ENCODE results near the gene DMAC2.

Gene DMAC2

DNA sequence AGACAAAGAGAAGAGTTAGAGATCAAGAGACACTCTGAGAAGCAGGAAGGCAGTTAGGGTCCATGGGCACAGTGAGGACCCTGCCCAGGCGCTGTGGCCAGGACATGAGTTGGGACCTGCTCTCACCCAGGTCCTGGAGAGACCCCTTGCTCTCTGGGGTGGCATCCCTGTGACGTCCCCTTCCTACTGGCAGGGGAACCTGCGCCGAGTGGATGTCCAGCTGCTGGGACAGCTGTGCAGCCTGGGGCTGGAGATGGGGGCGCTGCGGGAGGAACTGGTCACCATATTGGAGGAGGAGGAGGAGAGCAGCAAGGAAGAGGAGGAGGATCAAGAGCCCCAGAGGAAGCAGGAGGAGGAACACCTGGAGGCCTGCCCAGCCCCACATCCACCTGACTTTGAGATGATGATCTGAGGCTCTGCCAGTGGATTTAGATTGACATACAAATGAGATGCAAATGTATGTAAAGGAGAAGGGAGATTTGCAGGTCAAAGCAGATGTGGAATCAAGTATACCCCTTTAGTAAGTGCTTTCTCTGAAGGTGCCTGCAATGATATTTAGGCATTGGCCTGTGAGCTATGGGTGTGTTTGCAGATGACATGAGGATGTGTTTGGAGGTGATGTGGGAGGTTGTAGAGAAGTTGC lies 4.2 kb upstream of the DMAC2 start:
- CTCF ChIA-PET, result interaction anchor here (0.7 to 8.8 kb wide), 3 partner anchors 10 to 126 kb away, joined by 3 to 113 read pairs (median 3); no protein-coding TSS in a partner anchor

DNA sequence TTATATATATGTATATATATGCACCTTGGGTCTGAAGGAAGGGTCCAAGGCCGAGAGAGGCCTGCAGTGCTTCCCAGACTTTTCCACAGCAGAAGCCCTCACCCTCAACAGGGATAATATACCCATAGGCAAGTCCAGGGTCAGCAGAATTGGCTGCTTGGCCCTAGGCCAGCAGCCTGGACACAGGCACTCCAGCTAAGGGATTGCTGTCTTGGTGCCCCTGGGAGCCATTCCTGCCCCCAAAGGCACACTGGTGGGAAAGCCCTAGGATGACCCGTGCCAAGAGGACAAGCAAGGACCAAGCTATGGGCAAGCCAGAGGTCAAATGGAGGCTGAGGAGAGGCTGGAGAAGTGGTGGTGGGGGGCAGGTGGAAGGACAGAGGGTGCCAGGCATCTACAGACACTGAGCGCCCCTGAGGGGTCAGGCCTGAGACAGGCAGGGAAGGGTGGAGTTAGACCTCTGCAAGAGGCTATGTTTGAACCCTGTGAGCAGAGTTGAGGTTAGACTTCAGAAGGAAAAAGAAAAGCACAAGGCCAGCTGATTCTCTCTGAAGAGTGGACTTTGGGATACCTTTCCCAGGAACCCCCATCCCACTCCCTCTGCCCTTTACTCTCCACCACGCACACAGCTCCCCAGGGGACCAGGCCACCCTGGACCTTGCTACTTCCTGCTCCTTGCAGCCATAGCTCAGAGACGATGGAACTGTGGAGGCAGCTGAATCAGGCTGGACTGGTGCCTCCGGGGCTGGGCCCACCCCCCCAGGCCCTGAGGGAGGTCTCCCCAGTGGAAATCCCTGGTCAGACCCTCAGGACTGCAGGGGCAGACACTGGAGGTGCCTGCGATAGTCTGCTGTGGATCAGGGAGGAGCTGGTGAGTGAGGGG lies 3.0 kb upstream of the DMAC2 start, which contains the start of gene ERICH4:
ERICH4 (plus strand) TSS at position 684 of the 883 bp plus-strand sequence; CDS start at position 698, 14 bp downstream.
- H3K27me3 ChIP-seq (replicated peaks in 2 of 5; ENCODE audit: control insufficient read depth in 4 of 5, insufficient read depth in 5 of 5, low read length in 4 of 5), result peaks cover 0 to 4% (median 0%) of the 10 kb centered on the region in 5 experiments
- no peak for DNase-seq
- ChIA-PET POLR2A (no interaction called here), CTCF (interaction anchor here (0.7 to 1.2 kb wide), 3 partner anchors 9 to 14 kb away, joined by 3 read pairs; no protein-coding TSS in a partner anchor)
- no peaks in the 10 kb centered on the region for H3K9me3 ChIP-seq (ENCODE audit: control extremely low read depth in 1 of 5, control insufficient read depth in 4 of 5, insufficient read depth in 2 of 5, low read depth in 1 of 5, low read length in 4 of 5)
- H3K27ac ChIP-seq (ENCODE audit: insufficient read depth in 1 of 2, low read depth in 1 of 2, low read length in 2 of 2, poor library complexity in 1 of 2, severe bottlenecking in 2 of 2), result no peak within 1 kb of the TSS
- 77% methylated on average over 5 of the region's 7 CpGs for WGBS (ENCODE audit: insufficient coverage)
- no peak within 1 kb of the TSS for H3K4me3 ChIP-seq (ENCODE audit: control insufficient read depth in 1 of 7, extremely low read depth in 1 of 7, insufficient read depth in 4 of 7, low read depth in 2 of 7, low read length in 6 of 7)
- peaks cover 0 to 4% (median 3%) of the 10 kb centered on the region in 4 experiments for H3K36me3 ChIP-seq (ENCODE audit: control insufficient read depth in 4 of 4, insufficient read depth in 4 of 4, low read length in 3 of 4)
- peaks cover 4 to 15% (median 8%) of the 10 kb centered on the region in 4 experiments for H3K4me1 ChIP-seq (ENCODE audit: control extremely low read depth in 1 of 4, control insufficient read depth in 4 of 4, insufficient read depth in 4 of 4, low read length in 3 of 4)

More for the DNA sequence above, 4.2 kb upstream of the DMAC2 start:
- POLR2A ChIA-PET, result no interaction called here
- WGBS (ENCODE audit: insufficient coverage), result 87% methylated on average over 6 of the region's 6 CpGs
- no peaks in the 10 kb centered on the region for H3K9me3 ChIP-seq (ENCODE audit: control extremely low read depth in 1 of 5, control insufficient read depth in 4 of 5, insufficient read depth in 2 of 5, low read depth in 1 of 5, low read length in 4 of 5)
- no peak overlapping the region for H3K4me3 ChIP-seq (ENCODE audit: control insufficient read depth in 1 of 7, extremely low read depth in 1 of 7, insufficient read depth in 4 of 7, low read depth in 2 of 7, low read length in 6 of 7)
- peaks cover 0 to 4% (median 0%) of the 10 kb centered on the region in 5 experiments for H3K27me3 ChIP-seq (replicated peaks in 2 of 5; ENCODE audit: control insufficient read depth in 4 of 5, insufficient read depth in 5 of 5, low read length in 4 of 5)
- no peak overlapping the region for H3K27ac ChIP-seq (ENCODE audit: insufficient read depth in 1 of 2, low read depth in 1 of 2, low read length in 2 of 2, poor library complexity in 1 of 2, severe bottlenecking in 2 of 2)
- DNase-seq, result no peak
- peaks cover 5 to 14% (median 8%) of the 10 kb centered on the region in 4 experiments for H3K4me1 ChIP-seq (ENCODE audit: control extremely low read depth in 1 of 4, control insufficient read depth in 4 of 4, insufficient read depth in 4 of 4, low read length in 3 of 4)
- H3K36me3 ChIP-seq (ENCODE audit: control insufficient read depth in 4 of 4, insufficient read depth in 4 of 4, low read length in 3 of 4), result no peaks in the 10 kb centered on the region

DNA sequence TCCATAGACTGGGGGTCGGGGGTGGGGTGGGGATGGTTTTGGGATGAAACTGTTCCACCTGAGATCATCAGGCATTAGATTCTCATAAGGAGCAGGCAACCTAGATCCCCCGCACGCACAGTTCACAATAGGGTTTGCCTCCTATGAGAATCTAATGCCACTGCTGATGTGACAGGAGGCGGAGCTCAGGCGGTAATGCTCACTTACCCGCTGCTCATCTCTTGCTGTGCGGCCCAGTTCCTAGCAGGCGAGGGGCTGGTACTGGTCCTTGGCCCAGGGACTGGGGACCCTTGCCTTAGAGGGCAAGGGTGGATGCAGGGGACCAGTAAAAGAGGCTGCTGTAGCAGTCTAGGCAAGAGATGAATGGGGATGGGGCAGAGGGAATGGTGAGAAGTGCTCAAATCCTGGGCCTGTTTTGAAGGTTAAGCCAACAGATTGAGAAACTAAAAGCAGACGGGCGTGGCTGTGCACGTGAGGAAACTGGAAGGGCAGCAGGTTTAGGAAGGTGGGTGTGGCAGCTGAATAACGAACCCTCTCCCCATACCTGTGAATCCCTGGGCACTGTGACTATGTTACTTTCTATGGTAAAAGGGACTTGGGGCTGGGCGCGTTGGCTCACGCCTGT lies 1.7 kb upstream of the DMAC2 start:
- peaks cover 0 to 8% (median 6%) of the 10 kb centered on the region in 4 experiments for H3K36me3 ChIP-seq (ENCODE audit: control insufficient read depth in 4 of 4, insufficient read depth in 4 of 4, low read length in 3 of 4)
- no peak overlapping the region for H3K27ac ChIP-seq (ENCODE audit: insufficient read depth in 1 of 2, low read depth in 1 of 2, low read length in 2 of 2, poor library complexity in 1 of 2, severe bottlenecking in 2 of 2)
- H3K4me1 ChIP-seq (ENCODE audit: control extremely low read depth in 1 of 4, control insufficient read depth in 4 of 4, insufficient read depth in 4 of 4, low read length in 3 of 4), result peaks cover 4 to 15% (median 7%) of the 10 kb centered on the region in 4 experiments
- H3K9me3 ChIP-seq (ENCODE audit: control extremely low read depth in 1 of 5, control insufficient read depth in 4 of 5, insufficient read depth in 2 of 5, low read depth in 1 of 5, low read length in 4 of 5), result no peaks in the 10 kb centered on the region
- no peak overlapping the region for H3K4me3 ChIP-seq (ENCODE audit: control insufficient read depth in 1 of 7, extremely low read depth in 1 of 7, insufficient read depth in 4 of 7, low read depth in 2 of 7, low read length in 6 of 7)
- POLR2A ChIA-PET, result interaction anchor here (0.6 kb wide), 1 partner anchor 149 kb away, joined by 3 read pairs; no protein-coding TSS in a partner anchor
- CTCF ChIA-PET, result interaction anchor here (3.0 kb wide), 1 partner anchor 8 kb away, joined by 29 read pairs; no protein-coding TSS in a partner anchor
- 96% methylated on average over 11 of the region's 15 CpGs for WGBS (ENCODE audit: insufficient coverage)
- H3K27me3 ChIP-seq (replicated peaks in 2 of 5; ENCODE audit: control insufficient read depth in 4 of 5, insufficient read depth in 5 of 5, low read length in 4 of 5), result peaks cover 0 to 4% (median 0%) of the 10 kb centered on the region in 5 experiments
- no peak for DNase-seq

DNA sequence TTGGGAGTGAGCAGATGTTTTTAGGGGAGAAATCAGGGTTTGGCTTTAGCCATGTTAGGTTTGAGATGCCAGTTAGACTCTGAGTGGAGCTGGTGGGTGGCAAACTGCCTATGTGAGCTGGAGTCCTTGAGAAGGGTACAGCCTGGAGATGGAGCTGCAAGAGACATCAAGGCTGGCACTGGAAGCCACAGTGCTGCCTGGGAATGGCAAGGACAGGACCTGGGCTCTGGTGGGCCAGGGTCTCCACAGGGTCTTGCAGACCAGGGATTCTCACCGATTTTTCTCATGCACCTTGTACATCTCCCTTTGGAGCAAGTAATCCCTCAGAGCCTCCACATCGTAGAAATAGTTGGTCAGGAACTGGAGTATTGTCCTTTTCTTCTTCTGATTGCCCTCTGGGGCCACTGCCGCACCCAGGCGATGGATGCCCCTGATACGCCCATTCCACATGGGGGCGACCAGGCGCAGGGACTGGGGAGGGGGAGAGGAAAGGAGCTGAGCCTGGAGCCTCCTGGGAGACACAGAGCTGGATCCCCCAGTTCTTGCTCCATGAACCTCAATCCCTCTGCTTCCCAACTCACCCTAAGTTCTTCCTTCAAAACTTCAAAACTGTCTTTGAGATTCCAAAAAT lies 1.7 kb downstream of the DMAC2 start:
- Histone ChIP-seq H3K4me3 (ENCODE audit: control insufficient read depth in 1 of 7, extremely low read depth in 1 of 7, insufficient read depth in 4 of 7, low read depth in 2 of 7, low read length in 6 of 7) (no peak overlapping the region), H3K27ac (ENCODE audit: insufficient read depth in 1 of 2, low read depth in 1 of 2, low read length in 2 of 2, poor library complexity in 1 of 2, severe bottlenecking in 2 of 2) (no peak overlapping the region), H3K9me3 (ENCODE audit: control extremely low read depth in 1 of 5, control insufficient read depth in 4 of 5, insufficient read depth in 2 of 5, low read depth in 1 of 5, low read length in 4 of 5) (no peaks in the 10 kb centered on the region), H3K36me3 (ENCODE audit: control insufficient read depth in 4 of 4, insufficient read depth in 4 of 4, low read length in 3 of 4) (peaks cover 0 to 18% (median 12%) of the 10 kb centered on the region in 4 experiments), H3K4me1 (ENCODE audit: control extremely low read depth in 1 of 4, control insufficient read depth in 4 of 4, insufficient read depth in 4 of 4, low read length in 3 of 4) (peaks cover 4 to 29% (median 18%) of the 10 kb centered on the region in 4 experiments), H3K27me3 (replicated peaks in 2 of 5; ENCODE audit: control insufficient read depth in 4 of 5, insufficient read depth in 5 of 5, low read length in 4 of 5) (no peaks in the 10 kb centered on the region)
- DNase-seq, result no peak
- 100% methylated on average over 1 of the region's 7 CpGs for WGBS (ENCODE audit: insufficient coverage)
- ChIA-PET CTCF (interaction anchor here (0.6 to 5.0 kb wide), 6 partner anchors 9 to 760 kb away, joined by 3 to 26 read pairs (median 4); no protein-coding TSS in a partner anchor), POLR2A (interaction anchor here (0.6 kb wide), 3 partner anchors 9 to 129 kb away, joined by 3 to 5 read pairs (median 3); no protein-coding TSS in a partner anchor)

DNA sequence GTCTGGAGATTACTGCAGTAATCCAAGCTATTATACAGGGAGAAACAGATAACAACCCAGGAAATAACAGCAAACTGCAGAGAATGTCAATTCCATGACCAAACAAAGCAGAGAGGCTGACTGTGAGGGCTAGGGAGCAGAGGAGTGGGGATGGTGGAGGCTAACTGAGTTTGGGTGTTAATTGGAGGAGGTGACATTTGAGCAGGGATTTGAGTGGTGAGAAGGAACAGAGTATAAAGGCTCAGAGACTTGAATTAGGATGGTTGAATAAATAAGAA lies 3.1 kb downstream of the DMAC2 start:
- Histone ChIP-seq H3K36me3 (ENCODE audit: control insufficient read depth in 4 of 4, insufficient read depth in 4 of 4, low read length in 3 of 4) (peaks cover 0 to 32% (median 22%) of the 10 kb centered on the region in 4 experiments), H3K4me1 (ENCODE audit: control extremely low read depth in 1 of 4, control insufficient read depth in 4 of 4, insufficient read depth in 4 of 4, low read length in 3 of 4) (peaks cover 4 to 29% (median 19%) of the 10 kb centered on the region in 4 experiments), H3K27me3 (replicated peaks in 2 of 5; ENCODE audit: control insufficient read depth in 4 of 5, insufficient read depth in 5 of 5, low read length in 4 of 5) (no peaks in the 10 kb centered on the region), H3K9me3 (ENCODE audit: control extremely low read depth in 1 of 5, control insufficient read depth in 4 of 5, insufficient read depth in 2 of 5, low read depth in 1 of 5, low read length in 4 of 5) (no peaks in the 10 kb centered on the region), H3K4me3 (ENCODE audit: control insufficient read depth in 1 of 7, extremely low read depth in 1 of 7, insufficient read depth in 4 of 7, low read depth in 2 of 7, low read length in 6 of 7) (no peak overlapping the region), H3K27ac (ENCODE audit: insufficient read depth in 1 of 2, low read depth in 1 of 2, low read length in 2 of 2, poor library complexity in 1 of 2, severe bottlenecking in 2 of 2) (no peak overlapping the region)
- CTCF ChIA-PET, result interaction anchor here (0.8 to 5.0 kb wide), 6 partner anchors 9 to 132 kb away, joined by 3 to 26 read pairs (median 4); no protein-coding TSS in a partner anchor
- DNase-seq, result no peak
- POLR2A ChIA-PET, result no interaction called here

DNA sequence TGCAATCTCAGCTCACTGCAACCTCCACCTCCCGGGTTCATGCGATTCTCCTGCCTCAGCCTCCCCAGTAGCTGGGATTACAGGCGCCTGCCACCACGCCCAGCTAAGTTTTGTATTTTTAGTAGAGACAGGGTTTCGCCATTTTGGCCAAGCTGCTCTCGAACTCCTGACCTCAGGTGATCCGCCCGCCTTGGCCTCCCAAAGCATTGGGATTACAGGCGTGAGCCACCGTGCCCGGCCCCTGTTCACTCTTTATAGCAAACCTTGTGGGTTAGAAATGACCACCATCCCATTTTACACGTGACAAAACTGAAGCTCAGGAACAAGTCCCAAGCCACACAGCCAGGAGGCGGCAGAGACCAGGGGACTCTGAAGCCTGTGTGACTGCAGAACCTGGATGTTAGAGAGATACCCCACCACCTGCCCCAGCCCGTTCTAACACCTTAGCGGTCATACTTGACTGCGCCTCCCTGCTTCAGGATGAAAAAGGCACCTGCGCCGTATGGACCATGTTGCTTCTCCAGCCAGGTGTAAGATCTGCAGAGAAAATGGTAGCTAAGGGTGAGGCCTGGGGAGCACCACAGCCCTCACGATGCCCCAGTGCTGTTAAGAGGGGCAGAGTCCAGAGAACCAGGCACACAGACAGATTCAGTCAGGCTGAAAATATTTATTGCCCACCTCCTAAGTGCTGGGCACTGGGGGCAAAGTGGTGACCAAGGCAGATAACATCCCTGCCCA lies 3.6 kb downstream of the DMAC2 start:
- Histone ChIP-seq H3K27ac (ENCODE audit: insufficient read depth in 1 of 2, low read depth in 1 of 2, low read length in 2 of 2, poor library complexity in 1 of 2, severe bottlenecking in 2 of 2) (no peak overlapping the region), H3K4me3 (ENCODE audit: control insufficient read depth in 1 of 7, extremely low read depth in 1 of 7, insufficient read depth in 4 of 7, low read depth in 2 of 7, low read length in 6 of 7) (no peak overlapping the region), H3K27me3 (replicated peaks in 2 of 5; ENCODE audit: control insufficient read depth in 4 of 5, insufficient read depth in 5 of 5, low read length in 4 of 5) (no peaks in the 10 kb centered on the region), H3K36me3 (ENCODE audit: control insufficient read depth in 4 of 4, insufficient read depth in 4 of 4, low read length in 3 of 4) (peaks cover 0 to 36% (median 23%) of the 10 kb centered on the region in 4 experiments), H3K4me1 (ENCODE audit: control extremely low read depth in 1 of 4, control insufficient read depth in 4 of 4, insufficient read depth in 4 of 4, low read length in 3 of 4) (peaks cover 4 to 33% (median 24%) of the 10 kb centered on the region in 4 experiments), H3K9me3 (ENCODE audit: control extremely low read depth in 1 of 5, control insufficient read depth in 4 of 5, insufficient read depth in 2 of 5, low read depth in 1 of 5, low read length in 4 of 5) (no peaks in the 10 kb centered on the region)
- WGBS (ENCODE audit: insufficient coverage), result 99% methylated on average over 15 of the region's 19 CpGs
- no peak for DNase-seq
- CTCF ChIA-PET, result interaction anchor here (0.8 to 5.0 kb wide), 9 partner anchors 10 to 133 kb away, joined by 3 to 26 read pairs (median 4); no protein-coding TSS in a partner anchor
- POLR2A ChIA-PET, result no interaction called here
